HL-60/S4 treated with phorbol 12-myristate 13-acetate at 8.2 ng/mL for 4 days and 3 days (cell line): Measurements from ENCODE around the gene RAB11FIP3.

Experiments used
- in situ Hi-C: fragments of 300-500 bp; cut with MboI; formaldehyde crosslinking; loops from 2 replicates; pipeline ENCODE4 v1.15.0; 2022; ENCODE audit warnings: low sequenced_read_pairs

The RAB11FIP3 gene

GRCh38 chr16:529012-529575 is 103.6 kb downstream of the RAB11FIP3 start:
- in situ Hi-C loops: no loop called here

GRCh38 chr16:530111-530817 is 104.8 kb downstream of the RAB11FIP3 start:
- in situ Hi-C loops: no loop called here

GRCh38 chr16:531494-532125 is 106.2 kb downstream of the RAB11FIP3 start:
- in situ Hi-C loops: no loop called here

- in situ Hi-C loops: no loop called here
Observed at GRCh38 chr16:533391-534123, 108.1 kb downstream of the RAB11FIP3 start.

- in situ Hi-C loops: no loop called here
Observed at GRCh38 chr16:534135-534534, 108.7 kb downstream of the RAB11FIP3 start.

GRCh38 chr16:534856-535445 is 109.5 kb downstream of the RAB11FIP3 start:
- in situ Hi-C loops: no loop called here

- in situ Hi-C loops: no loop called here
Observed at GRCh38 chr16:535446-536405, 110.3 kb downstream of the RAB11FIP3 start.

- in situ Hi-C loops: no loop called here
Observed at GRCh38 chr16:536746-537145, 111.3 kb downstream of the RAB11FIP3 start.

GRCh38 chr16:537415-538335 is 112.2 kb downstream of the RAB11FIP3 start:
- in situ Hi-C loops: no loop called here

GRCh38 chr16:539901-540530 is 114.6 kb downstream of the RAB11FIP3 start:
- in situ Hi-C loops: no loop called here

GRCh38 chr16:540645-541340 is 115.3 kb downstream of the RAB11FIP3 start:
- in situ Hi-C loops: no loop called here

GRCh38 chr16:543301-544164 is 118.1 kb downstream of the RAB11FIP3 start:
- in situ Hi-C loops: no loop called here

GRCh38 chr16:544517-544916 is 119.1 kb downstream of the RAB11FIP3 start:
- in situ Hi-C loops: no loop called here

GRCh38 chr16:546909-547770 is 121.7 kb downstream of the RAB11FIP3 start:
- in situ Hi-C loops: no loop called here

- in situ Hi-C loops: no loop called here
Observed at GRCh38 chr16:548586-548985, 123.1 kb downstream of the RAB11FIP3 start.
